ENCODE results near the gene LRRC34. TPM values are rescaled to one million over a fixed set of nuclear protein-coding genes. Genes with fewer than 3 reads are reported as not detected.

LRRC34 gene
- total and polyA plus RNA-seq, 2 of the 8 experiments (the other 6 are each of a cell fraction or from before 2014, with no cell fraction given) = 3.3 to 4.1 TPM

DNA sequence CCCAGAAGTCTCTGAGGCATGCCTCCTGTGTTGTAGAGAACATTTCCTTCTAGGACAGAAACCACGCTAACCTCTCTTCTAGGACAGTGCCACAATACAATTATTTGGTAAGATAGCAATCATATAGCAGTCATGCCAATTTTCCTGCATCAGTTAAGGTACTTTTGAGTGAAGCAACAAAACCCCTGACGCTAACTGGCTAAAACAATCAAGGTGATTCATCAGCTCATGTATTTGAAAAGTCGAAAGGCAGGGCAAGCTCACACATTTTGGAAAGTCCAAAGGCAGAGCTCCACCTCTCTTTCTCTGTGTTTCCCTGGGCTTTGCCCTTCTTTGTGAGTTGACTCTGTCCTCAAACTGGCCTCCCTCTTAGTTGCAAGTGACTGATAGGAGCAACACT, 58.0 kb downstream of the LRRC34 start:
- no peak overlapping the region for H2BK120ac ChIP-seq (replicated peaks; ENCODE audit: low read depth, low read length)
- H4K5ac ChIP-seq (ENCODE audit: insufficient read length, low read depth, low read length) = no peak overlapping the region
- H4K8ac ChIP-seq (ENCODE audit: extremely low read depth, insufficient read depth, low read length) = no peak overlapping the region
- DNase-seq (ENCODE audit: low read depth in 1 of 2, low spot score in 2 of 2) (no peak), FAIRE-seq (no peak)
- ChIA-PET POLR2A (ENCODE audit: partially characterized antibody) (interaction anchor here (0.7 to 1.5 kb wide), 3 partner anchors 9 to 14 kb away, joined by 3 read pairs; partner anchors contain the start of genes ACTRT3 and TERC), CTCF (ENCODE audit: partially characterized antibody) (interaction anchor here (0.8 to 1.5 kb wide), 2 partner anchors 9 to 94 kb away, joined by 3 to 6 read pairs; no protein-coding TSS in a partner anchor)
- no peaks in the 10 kb centered on the region for H3K79me2 ChIP-seq (ENCODE audit: control insufficient read depth in 1 of 2, insufficient read depth in 2 of 2, low read length in 2 of 2)
- H2AK5ac ChIP-seq (ENCODE audit: low read depth, low read length) = no peak overlapping the region
- no peak overlapping the region for H2BK12ac ChIP-seq (ENCODE audit: low read depth, low read length)
- H3K14ac ChIP-seq (ENCODE audit: insufficient read length) = no peak overlapping the region
- H3K27ac ChIP-seq (ENCODE audit: low read depth, low read length) = no peak overlapping the region
- H3K4ac ChIP-seq (replicated peaks; ENCODE audit: insufficient read length, low read depth, low read length) = no peak overlapping the region
- H3K4me3 ChIP-seq (ENCODE audit: extremely low read depth in 1 of 4, insufficient read depth in 2 of 4, low read depth in 3 of 4, low read length in 4 of 4) = no peak overlapping the region
- no peaks in the 10 kb centered on the region for H3K79me1 ChIP-seq (ENCODE audit: low read depth, low read length)
- no peak overlapping the region for H2BK20ac ChIP-seq (ENCODE audit: low read length)
- WGBS, 2 experiments (ENCODE audit: extremely low coverage in 1 of 2, insufficient coverage in 1 of 2, insufficient read length in 1 of 2, insufficient replicate concordance in 2 of 2, low coverage in 1 of 2, low lambda C conversion rate in 2 of 2, missing lambda C conversion rate in 1 of 2) = 92% methylated on average over 3 of the region's 3 CpGs; no CpG with 5 or more reads in 1 of the 2 experiments
- H3K4me2 ChIP-seq (ENCODE audit: insufficient read depth in 1 of 2, low read depth in 2 of 2, low read length in 2 of 2) = no peak overlapping the region
- H3K9ac ChIP-seq (replicated peaks in 1 of 4; ENCODE audit: extremely low read depth in 1 of 4, low read depth in 3 of 4, low read length in 3 of 4) = no peak overlapping the region
- H2AFZ ChIP-seq (ENCODE audit: low read length) = peak overlapping the region; percentile 29; the same call in 1 of the 2 replicates
- H2BK15ac ChIP-seq (ENCODE audit: low read length) = no peak overlapping the region
- H3K23me2 ChIP-seq (ENCODE audit: low read depth, low read length) = no peaks in the 10 kb centered on the region
- H3K36me3 ChIP-seq (ENCODE audit: control insufficient read depth in 2 of 4, insufficient read depth in 4 of 4, low read length in 3 of 4) = no peaks in the 10 kb centered on the region
- no peak overlapping the region for H3K56ac ChIP-seq (replicated peaks; ENCODE audit: insufficient read length, low read depth, low read length)
- no peaks in the 10 kb centered on the region for H4K20me1 ChIP-seq (replicated peaks in 1 of 2; ENCODE audit: control insufficient read depth in 1 of 2, insufficient read depth in 2 of 2, low read length in 2 of 2)
- H4K91ac ChIP-seq (replicated peaks; ENCODE audit: insufficient read length, low read length) = no peak overlapping the region
- no peak overlapping the region for H3K23ac ChIP-seq (ENCODE audit: insufficient read length)
- no peaks in the 10 kb centered on the region for H3K9me3 ChIP-seq (ENCODE audit: insufficient read depth in 2 of 2, low read depth in 1 of 2, low read length in 1 of 2)
- H2BK5ac ChIP-seq (ENCODE audit: low read depth, low read length) = no peak overlapping the region
- H3K27me3 ChIP-seq (replicated peaks in 1 of 4; ENCODE audit: control insufficient read depth in 3 of 4, extremely low read depth in 1 of 4, insufficient read depth in 3 of 4, low read length in 3 of 4) = peaks cover 0 to 1% (median 0%) of the 10 kb centered on the region in 4 experiments; a peak in 1 of 7 replicates
- no peaks in the 10 kb centered on the region for H3K4me1 ChIP-seq (replicated peaks in 1 of 4; ENCODE audit: control insufficient read depth in 3 of 4, insufficient read depth in 4 of 4, low read length in 3 of 4)
- no peak overlapping the region for H3K18ac ChIP-seq (ENCODE audit: extremely low read depth, low read length)
- no peak for TF ChIP-seq BACH1 (IDR thresholded peaks at IDR 0.05; ENCODE audit: low read length)
- TF ChIP-seq EP300 (IDR thresholded peaks at IDR 0.05; ENCODE audit: borderline replicate concordance in 1 of 2, low read depth in 2 of 2, low read length in 2 of 2) = no peak
- no peak for TF ChIP-seq HDAC6 (IDR thresholded peaks at IDR 0.05; ENCODE audit: low read depth, low read length)
- no peak for TF ChIP-seq SRF (IDR thresholded peaks at IDR 0.05; ENCODE audit: low read depth, low read length)
- no peak for TF ChIP-seq POLR2A (IDR thresholded peaks at IDR 0.05; ENCODE audit: control extremely low read depth in 1 of 2, low read depth in 2 of 2, low read length in 2 of 2)
- no peak for TF ChIP-seq RBBP5 (IDR thresholded peaks at IDR 0.05; ENCODE audit: borderline replicate concordance, low read depth, low read length)
- TF ChIP-seq, protein P1, sequence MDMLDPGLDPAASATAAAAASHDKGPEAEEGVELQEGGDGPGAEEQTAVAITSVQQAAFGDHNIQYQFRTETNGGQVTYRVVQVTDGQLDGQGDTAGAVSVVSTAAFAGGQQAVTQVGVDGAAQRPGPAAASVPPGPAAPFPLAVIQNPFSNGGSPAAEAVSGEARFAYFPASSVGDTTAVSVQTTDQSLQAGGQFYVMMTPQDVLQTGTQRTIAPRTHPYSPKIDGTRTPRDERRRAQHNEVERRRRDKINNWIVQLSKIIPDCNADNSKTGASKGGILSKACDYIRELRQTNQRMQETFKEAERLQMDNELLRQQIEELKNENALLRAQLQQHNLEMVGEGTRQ (IDR thresholded peaks at IDR 0.05; ENCODE audit: low read length) = no peak
- TF ChIP-seq YY1 (IDR thresholded peaks at IDR 0.05; ENCODE audit: low read depth, low read length) = no peak
- TF ChIP-seq TAF1 (IDR thresholded peaks at IDR 0.05; ENCODE audit: low read depth, low read length) = no peak
- TF ChIP-seq SIX5 (IDR thresholded peaks at IDR 0.05; ENCODE audit: low read depth, low read length) = no peak
- TF ChIP-seq KDM1A (IDR thresholded peaks at IDR 0.05; ENCODE audit: borderline replicate concordance, low read length) = no peak

All from H1 (cell line).